Neural cell (in vitro differentiated cells): Measurements from ENCODE around the gene LAMA5. TPM values are rescaled to one million over a fixed set of nuclear protein-coding genes. Genes with fewer than 3 reads are reported as not detected.

Source experiments
- H2AFZ ChIP-seq: fragments of 200-600, 300-800 bp; sonication (generic), shearing (Covaris generic); 2 replicates; pipeline ENCODE4 v1.6.0; 2014; ENCODE audit warnings: low read depth, mild to moderate bottlenecking, antibody characterized with exemption, low read length, moderate library complexity
- H3F3A ChIP-seq: fragments of 200-600 bp; shearing (Covaris generic); 2 replicates; pipeline ENCODE4 v1.6.1; 2016; ENCODE audit warnings: mild to moderate bottlenecking, moderate library complexity, mixed read lengths, antibody characterized with exemption, low read length; ENCODE audit not compliant: insufficient read depth, poor library complexity, severe bottlenecking
- H3K27ac ChIP-seq: fragments of 200-600, 300-800 bp; sonication (generic), shearing (Covaris generic); 2 replicates; pipeline ENCODE4 v1.5.1; 2014; ENCODE audit warnings: mild to moderate bottlenecking, low read length, moderate library complexity
- H3K27me3 ChIP-seq: fragments of 300-800, 200-600 bp; sonication (generic), shearing (Covaris generic); 2 replicates; pipeline ENCODE4 v1.6.0; 2014; ENCODE audit warnings: mild to moderate bottlenecking, low read depth, low read length, moderate library complexity; ENCODE audit not compliant: insufficient read depth
- H3K36me3 ChIP-seq: fragments of 300-800, 200-600 bp; sonication (generic), shearing (Covaris generic); 2 replicates; pipeline ENCODE4 v1.5.1; 2014; ENCODE audit warnings: mild to moderate bottlenecking, antibody characterized with exemption, low read length, moderate library complexity; ENCODE audit not compliant: insufficient read depth
- H3K4me2 ChIP-seq: fragments of 300-800, 200-600 bp; sonication (generic), shearing (Covaris generic); 2 replicates; pipeline ENCODE4 v1.6.0; 2014; ENCODE audit warnings: mild to moderate bottlenecking, low read length
- H3K4me3 ChIP-seq: fragments of 300-800, 200-600 bp; sonication (generic), shearing (Covaris generic); 2 replicates; pipeline ENCODE4 v1.5.1; 2014; ENCODE audit warnings: mild to moderate bottlenecking, low read length, moderate library complexity
- H3K79me2 ChIP-seq: fragments of 200-600 bp; shearing (Covaris generic); replicated peaks from 2 replicates; pipeline ENCODE4 v1.6.0; 2014; ENCODE audit warnings: mild to moderate bottlenecking, low read length, moderate library complexity; ENCODE audit not compliant: insufficient read depth
- H3K9ac ChIP-seq: fragments of 300-800, 200-600 bp; sonication (generic), shearing (Covaris generic); 2 replicates; pipeline ENCODE4 v1.6.1; 2016; ENCODE audit warnings: mild to moderate bottlenecking, low read length, mixed read lengths
- H3K9me2 ChIP-seq: fragments of 200-600 bp; shearing (Covaris generic); 2 replicates; pipeline ENCODE4 v1.6.1; 2016; ENCODE audit warnings: mild to moderate bottlenecking, low read length, mixed read lengths; ENCODE audit not compliant: insufficient read depth
- H3K9me3 ChIP-seq: fragments of 200-600, 300-800 bp; sonication (generic), shearing (Covaris generic); 2 replicates; pipeline ENCODE4 v1.6.1; 2016; ENCODE audit warnings: mild to moderate bottlenecking, mixed run types, low read length, moderate library complexity, mixed read lengths
- H4K20me1 ChIP-seq: fragments of 200-600 bp; shearing (Covaris generic); 2 replicates; pipeline ENCODE4 v1.6.1; 2016; ENCODE audit warnings: mild to moderate bottlenecking, mixed run types; ENCODE audit not compliant: insufficient read depth
- EP300 ChIP-seq: fragments of 450-650 bp; conservative IDR thresholded peaks from 2 replicates; pipeline ENCODE4 v1.6.1; 2014; ENCODE audit warnings: antibody characterized with exemption, mild to moderate bottlenecking, moderate library complexity; ENCODE audit not compliant: poor library complexity, severe bottlenecking
- EZH2 ChIP-seq: fragments of 200-600, 300-800 bp; shearing (Covaris generic), sonication (generic); IDR thresholded peaks from 2 replicates; pipeline ENCODE4 v1.6.1; 2014; ENCODE audit warnings: antibody characterized with exemption, low read length, borderline replicate concordance, mild to moderate bottlenecking; ENCODE audit not compliant: insufficient read depth, poor library complexity, severe bottlenecking
- MXI1 ChIP-seq: fragments of 450-650 bp; conservative IDR thresholded peaks from 2 replicates; pipeline ENCODE4 v1.6.1; 2014; ENCODE audit warnings: antibody characterized with exemption, mild to moderate bottlenecking; ENCODE audit not compliant: poor library complexity, severe bottlenecking
- POLR2AphosphoS5 ChIP-seq: IDR thresholded peaks from 2 replicates; pipeline ENCODE4 v1.6.1; 2012
- RAD21 ChIP-seq: fragments of 450-650 bp; conservative IDR thresholded peaks from 2 replicates; pipeline ENCODE4 v1.6.1; 2014; ENCODE audit warnings: antibody characterized with exemption, mild to moderate bottlenecking, moderate library complexity
- SMC3 ChIP-seq: fragments of 450-650 bp; conservative IDR thresholded peaks from 2 replicates; pipeline ENCODE4 v1.6.1; 2014; ENCODE audit warnings: antibody characterized with exemption, mild to moderate bottlenecking, moderate library complexity; ENCODE audit not compliant: poor library complexity
- TAF1 ChIP-seq: IDR thresholded peaks from 2 replicates; pipeline ENCODE4 v1.6.1; 2012; ENCODE audit warnings: low read depth
- polyA plus RNA-seq: library from polyadenylated mRNA; depleted of rRNA; stranded (reverse); fragments of >200 nt; gene quantifications from 2 replicates; pipeline ENCODE4 v1.2.3, GENCODE V29; 2014
- TF ChIP-seq, protein P1 (sequence below): fragments of 450-650 bp; IDR thresholded peaks from 2 replicates; pipeline ENCODE4 v1.5.1; 2014; ENCODE audit warnings: antibody characterized with exemption, mild to moderate bottlenecking, moderate library complexity; ENCODE audit not compliant: poor library complexity, severe bottlenecking
- TF ChIP-seq, protein P2 (sequence below): IDR thresholded peaks from 2 replicates; pipeline ENCODE4 v1.6.1; 2012; ENCODE audit warnings: borderline replicate concordance

Gene LAMA5
- polyA plus RNA-seq, 1 donor from 2014 or later: 27.2 TPM

DNA sequence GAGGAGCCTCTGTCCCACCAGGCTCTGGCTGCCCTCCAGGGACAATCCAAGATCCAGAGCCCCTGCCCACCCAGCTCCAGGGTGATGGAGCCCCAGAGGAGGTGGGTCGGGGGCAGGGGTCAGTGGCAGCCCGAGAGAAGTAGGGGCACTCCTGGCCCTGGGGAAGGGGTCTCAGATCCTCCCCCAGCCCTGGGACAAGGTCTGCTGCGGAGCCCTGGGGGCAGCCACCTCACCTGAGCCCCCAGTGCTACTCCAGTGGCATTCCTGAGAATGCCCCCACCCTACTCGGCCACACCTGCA, 2.7 kb upstream of the LAMA5 start:
- H3K9me2 ChIP-seq: no peaks in the 10 kb centered on the region
- no peak overlapping the region for H3K4me2 ChIP-seq
- H3K36me3 ChIP-seq: no peaks in the 10 kb centered on the region
- no peak overlapping the region for H3K9ac ChIP-seq
- no peaks in the 10 kb centered on the region for H3F3A ChIP-seq
- H2AFZ ChIP-seq: no peak overlapping the region
- H4K20me1 ChIP-seq: no peaks in the 10 kb centered on the region
- no peaks in the 10 kb centered on the region for H3K9me3 ChIP-seq
- H3K27ac ChIP-seq: no peak overlapping the region
- no peak overlapping the region for H3K4me3 ChIP-seq
- no peaks in the 10 kb centered on the region for H3K27me3 ChIP-seq
- H3K79me2 ChIP-seq: no peaks in the 10 kb centered on the region
- no peak for TF ChIP-seq POLR2AphosphoS5

DNA sequence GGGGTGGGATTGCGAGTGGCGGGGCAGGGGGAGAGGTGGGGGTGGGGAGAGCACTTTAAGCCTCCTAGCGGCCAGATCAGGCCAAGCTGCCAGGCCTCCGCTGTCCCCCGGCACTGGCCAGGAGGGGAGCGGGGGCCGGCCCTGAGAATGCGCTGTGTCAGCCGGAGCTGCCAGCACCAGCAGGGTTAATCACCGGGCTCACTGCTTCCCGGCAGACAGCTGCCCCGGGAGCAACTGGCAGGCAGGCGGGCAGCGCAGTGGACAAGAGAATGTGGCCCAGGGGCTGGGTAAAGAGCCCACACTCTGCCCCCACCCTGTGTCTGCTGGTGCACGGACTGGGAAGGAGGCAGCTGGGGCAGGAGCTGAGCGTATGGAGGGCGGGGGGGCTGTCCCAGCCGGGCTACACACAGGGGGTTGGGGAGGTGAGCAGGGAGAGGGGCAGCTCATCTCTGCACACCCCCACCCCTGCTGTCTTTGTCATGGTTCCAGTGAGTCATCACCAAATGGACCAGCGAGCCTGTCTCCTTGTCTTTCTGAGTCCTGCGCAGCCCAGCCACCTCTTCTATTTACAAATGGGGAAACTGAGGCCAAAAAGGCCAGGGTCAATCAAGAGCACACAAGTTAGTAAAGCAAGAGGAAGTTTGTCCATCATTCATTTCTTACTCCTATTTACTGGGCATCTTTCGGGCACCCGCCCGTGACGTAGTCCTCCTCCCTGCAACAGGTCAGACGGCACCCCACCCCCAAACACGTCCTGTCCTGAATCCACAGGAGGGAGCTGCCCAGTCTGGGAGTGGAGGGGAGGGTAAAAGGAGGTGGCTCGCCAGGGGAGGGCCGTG, 2.1 kb upstream of the LAMA5 start:
- Histone ChIP-seq H3K27me3 (no peaks in the 10 kb centered on the region), H2AFZ (no peak overlapping the region), H3K9ac (peak overlapping the region; percentile 23), H3K27ac (no peak overlapping the region), H3K36me3 (no peaks in the 10 kb centered on the region), H3F3A (no peaks in the 10 kb centered on the region), H3K79me2 (no peaks in the 10 kb centered on the region), H3K4me3 (no peak overlapping the region), H3K9me3 (no peaks in the 10 kb centered on the region), H4K20me1 (no peaks in the 10 kb centered on the region), H3K9me2 (no peaks in the 10 kb centered on the region), H3K4me2 (no peak overlapping the region)
- TF ChIP-seq RAD21 (no peak), MXI1 (no peak), EZH2 (no peak), POLR2AphosphoS5 (no peak), TAF1 (no peak), EP300 (no peak), SMC3 (no peak)
- TF ChIP-seq, protein P1, sequence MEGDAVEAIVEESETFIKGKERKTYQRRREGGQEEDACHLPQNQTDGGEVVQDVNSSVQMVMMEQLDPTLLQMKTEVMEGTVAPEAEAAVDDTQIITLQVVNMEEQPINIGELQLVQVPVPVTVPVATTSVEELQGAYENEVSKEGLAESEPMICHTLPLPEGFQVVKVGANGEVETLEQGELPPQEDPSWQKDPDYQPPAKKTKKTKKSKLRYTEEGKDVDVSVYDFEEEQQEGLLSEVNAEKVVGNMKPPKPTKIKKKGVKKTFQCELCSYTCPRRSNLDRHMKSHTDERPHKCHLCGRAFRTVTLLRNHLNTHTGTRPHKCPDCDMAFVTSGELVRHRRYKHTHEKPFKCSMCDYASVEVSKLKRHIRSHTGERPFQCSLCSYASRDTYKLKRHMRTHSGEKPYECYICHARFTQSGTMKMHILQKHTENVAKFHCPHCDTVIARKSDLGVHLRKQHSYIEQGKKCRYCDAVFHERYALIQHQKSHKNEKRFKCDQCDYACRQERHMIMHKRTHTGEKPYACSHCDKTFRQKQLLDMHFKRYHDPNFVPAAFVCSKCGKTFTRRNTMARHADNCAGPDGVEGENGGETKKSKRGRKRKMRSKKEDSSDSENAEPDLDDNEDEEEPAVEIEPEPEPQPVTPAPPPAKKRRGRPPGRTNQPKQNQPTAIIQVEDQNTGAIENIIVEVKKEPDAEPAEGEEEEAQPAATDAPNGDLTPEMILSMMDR: no peak
- TF ChIP-seq, protein P2, sequence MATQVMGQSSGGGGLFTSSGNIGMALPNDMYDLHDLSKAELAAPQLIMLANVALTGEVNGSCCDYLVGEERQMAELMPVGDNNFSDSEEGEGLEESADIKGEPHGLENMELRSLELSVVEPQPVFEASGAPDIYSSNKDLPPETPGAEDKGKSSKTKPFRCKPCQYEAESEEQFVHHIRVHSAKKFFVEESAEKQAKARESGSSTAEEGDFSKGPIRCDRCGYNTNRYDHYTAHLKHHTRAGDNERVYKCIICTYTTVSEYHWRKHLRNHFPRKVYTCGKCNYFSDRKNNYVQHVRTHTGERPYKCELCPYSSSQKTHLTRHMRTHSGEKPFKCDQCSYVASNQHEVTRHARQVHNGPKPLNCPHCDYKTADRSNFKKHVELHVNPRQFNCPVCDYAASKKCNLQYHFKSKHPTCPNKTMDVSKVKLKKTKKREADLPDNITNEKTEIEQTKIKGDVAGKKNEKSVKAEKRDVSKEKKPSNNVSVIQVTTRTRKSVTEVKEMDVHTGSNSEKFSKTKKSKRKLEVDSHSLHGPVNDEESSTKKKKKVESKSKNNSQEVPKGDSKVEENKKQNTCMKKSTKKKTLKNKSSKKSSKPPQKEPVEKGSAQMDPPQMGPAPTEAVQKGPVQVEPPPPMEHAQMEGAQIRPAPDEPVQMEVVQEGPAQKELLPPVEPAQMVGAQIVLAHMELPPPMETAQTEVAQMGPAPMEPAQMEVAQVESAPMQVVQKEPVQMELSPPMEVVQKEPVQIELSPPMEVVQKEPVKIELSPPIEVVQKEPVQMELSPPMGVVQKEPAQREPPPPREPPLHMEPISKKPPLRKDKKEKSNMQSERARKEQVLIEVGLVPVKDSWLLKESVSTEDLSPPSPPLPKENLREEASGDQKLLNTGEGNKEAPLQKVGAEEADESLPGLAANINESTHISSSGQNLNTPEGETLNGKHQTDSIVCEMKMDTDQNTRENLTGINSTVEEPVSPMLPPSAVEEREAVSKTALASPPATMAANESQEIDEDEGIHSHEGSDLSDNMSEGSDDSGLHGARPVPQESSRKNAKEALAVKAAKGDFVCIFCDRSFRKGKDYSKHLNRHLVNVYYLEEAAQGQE: no peak
